AG09309 (cell line): ENCODE measurements around the gene CAPN15.
"Not testable (repeated sequence)": the region's sequence is repeated elsewhere in the genome, so short reads cannot be mapped to it uniquely, and the experiment has no call there.

Source experiments
- DNase-seq: peaks from one replicate; pipeline ENCODE4 v3.0.0-alpha.2; 2010; ENCODE audit warnings: low read depth
- H3K4me3 ChIP-seq: 2 replicates; pipeline ENCODE4 v1.5.1; 2011; ENCODE audit warnings: mild to moderate bottlenecking, low read depth, low read length, moderate library complexity; ENCODE audit not compliant: control insufficient read depth
- CTCF ChIP-seq: IDR thresholded peaks from 2 replicates; pipeline ENCODE4 v1.5.1; 2011; ENCODE audit warnings: mild to moderate bottlenecking, low read depth, low read length, inconsistent platforms; ENCODE audit not compliant: insufficient read depth, control insufficient read depth; ENCODE audit errors: missing control alignments

CAPN15 gene

GRCh38 chr16:491220-491919 is 36.1 kb upstream of the CAPN15 start:
- DNase-seq: no peak

GRCh38 chr16:492211-492875 is 35.2 kb upstream of the CAPN15 start:
- H3K4me3 ChIP-seq: no peak overlapping the region
- TF ChIP-seq CTCF: no peak
- no peak for DNase-seq

More at GRCh38 chr16:491220-491919, 36.1 kb upstream of the CAPN15 start:
- TF ChIP-seq CTCF: no peak
- H3K4me3 ChIP-seq: no peak overlapping the region

- DNase-seq, H3K4me3 ChIP-seq: not testable (repeated sequence)
Observed at GRCh38 chr16:494676-495075, 32.8 kb upstream of the CAPN15 start.

- peak; percentile 55 for TF ChIP-seq CTCF
- H3K4me3 ChIP-seq: no peak overlapping the region
- DNase-seq: no peak
Observed at GRCh38 chr16:495127-495748, 32.3 kb upstream of the CAPN15 start.

- no peak for DNase-seq
- TF ChIP-seq CTCF: no peak
- H3K4me3 ChIP-seq: no peak overlapping the region
Observed at GRCh38 chr16:496097-496886, 31.2 kb upstream of the CAPN15 start.

GRCh38 chr16:497258-497657 is 30.3 kb upstream of the CAPN15 start:
- TF ChIP-seq CTCF: no peak
- H3K4me3 ChIP-seq: no peak overlapping the region

More at GRCh38 chr16:497258-497657, 30.3 kb upstream of the CAPN15 start:
- no peak for DNase-seq
